ENCODE results near the gene KRTAP10-2.
"Not testable (repeated sequence)": the region's sequence is repeated elsewhere in the genome, so short reads cannot be mapped to it uniquely, and the experiment has no call there.

Gene KRTAP10-2

GRCh38 chr21:44581158-44581557, 29.9 kb upstream of the KRTAP10-2 start:
- Histone ChIP-seq H3K9me3 (ENCODE audit: control insufficient read depth, low read length) (peaks cover 8% of the 10 kb centered on the region), H3K4me1 (ENCODE audit: control insufficient read depth, insufficient read depth, low read length, poor library complexity, severe bottlenecking) (no peaks in the 10 kb centered on the region), H3K27ac (ENCODE audit: low read depth, low read length, severe bottlenecking) (no peak overlapping the region), H3K4me3 (ENCODE audit: extremely low read depth, insufficient read depth, low read length, poor library complexity, severe bottlenecking) (no peak overlapping the region), H3K36me3 (ENCODE audit: control insufficient read depth, insufficient read depth, low read length) (no peaks in the 10 kb centered on the region)
- no CpG with 5 or more reads among the region's 3 CpGs for WGBS, 2 experiments (ENCODE audit: insufficient coverage in 2 of 2)

- not testable (repeated sequence) for H3K4me1 ChIP-seq (ENCODE audit: control insufficient read depth, insufficient read depth, low read length, poor library complexity, severe bottlenecking); H3K9me3 ChIP-seq (ENCODE audit: control insufficient read depth, low read length); H3K36me3 ChIP-seq (ENCODE audit: control insufficient read depth, insufficient read depth, low read length); H3K4me3 ChIP-seq (ENCODE audit: extremely low read depth, insufficient read depth, low read length, poor library complexity, severe bottlenecking); H3K27ac ChIP-seq (ENCODE audit: low read depth, low read length, severe bottlenecking)
- WGBS, 2 experiments (ENCODE audit: insufficient coverage in 2 of 2): 81 to 88% methylated on average over 9 to 14 of the region's 19 CpGs
These were observed 29.0 kb upstream of the KRTAP10-2 start, which contains the start of gene KRTAP10-5 for GRCh38 chr21:44580231-44580821. TSS of gene KRTAP10-5 (minus strand) at chr21:44580604. CDS start at chr21:44580578, 26 bp downstream.

GRCh38 chr21:44579833-44580144, 28.5 kb upstream of the KRTAP10-2 start:
- no peak overlapping the region for H3K4me3 ChIP-seq (ENCODE audit: extremely low read depth, insufficient read depth, low read length, poor library complexity, severe bottlenecking)
- H3K9me3 ChIP-seq (ENCODE audit: control insufficient read depth, low read length): peaks cover 8% of the 10 kb centered on the region
- H3K36me3 ChIP-seq (ENCODE audit: control insufficient read depth, insufficient read depth, low read length): no peaks in the 10 kb centered on the region
- WGBS, 2 experiments (ENCODE audit: insufficient coverage in 2 of 2): 78 to 89% methylated on average over 7 of the region's 7 CpGs
- no peaks in the 10 kb centered on the region for H3K4me1 ChIP-seq (ENCODE audit: control insufficient read depth, insufficient read depth, low read length, poor library complexity, severe bottlenecking)
- H3K27ac ChIP-seq (ENCODE audit: low read depth, low read length, severe bottlenecking): no peak overlapping the region

DNA sequence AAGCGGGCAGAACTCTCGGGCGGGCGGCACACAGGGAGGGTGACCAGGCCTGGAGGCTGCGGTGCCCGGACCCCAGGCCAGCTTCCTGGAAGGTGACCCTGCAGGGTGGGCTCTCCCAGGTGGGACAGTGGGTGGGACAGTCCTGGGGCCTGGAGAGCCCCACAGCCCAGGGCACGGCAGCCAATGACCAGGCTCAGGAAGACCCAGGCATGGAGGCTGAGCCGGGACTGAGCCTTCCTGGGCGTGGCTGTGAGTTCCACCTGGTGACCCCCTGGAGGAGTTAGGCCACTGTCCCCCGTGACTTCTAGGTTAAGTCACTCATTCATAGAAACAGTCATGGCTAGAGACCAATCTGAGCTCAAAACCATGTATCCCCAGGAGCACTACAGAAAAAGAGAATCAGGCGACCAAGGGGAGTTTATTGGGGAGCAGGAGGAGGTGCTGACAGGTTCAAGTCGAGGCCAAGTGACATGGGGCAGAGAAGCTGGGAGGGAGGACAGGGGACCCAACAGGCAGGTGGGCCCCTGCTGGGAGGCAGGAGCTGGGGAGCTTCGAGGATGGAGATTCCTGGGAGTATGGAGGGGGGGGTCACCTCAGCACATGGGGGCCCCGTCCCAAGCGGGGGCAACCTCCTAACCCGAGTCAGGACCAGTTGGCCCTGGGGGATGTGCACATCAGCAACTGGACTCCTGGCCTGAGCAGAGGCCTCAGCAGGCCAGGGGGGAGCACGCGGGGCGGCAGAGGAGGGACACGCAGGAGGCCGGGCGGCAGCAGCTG, 27.9 kb upstream of the KRTAP10-2 start:
- H3K4me1 ChIP-seq (ENCODE audit: control insufficient read depth, insufficient read depth, low read length, poor library complexity, severe bottlenecking): no peaks in the 10 kb centered on the region
- no peak overlapping the region for H3K4me3 ChIP-seq (ENCODE audit: extremely low read depth, insufficient read depth, low read length, poor library complexity, severe bottlenecking)
- no peaks in the 10 kb centered on the region for H3K36me3 ChIP-seq (ENCODE audit: control insufficient read depth, insufficient read depth, low read length)
- no peak overlapping the region for H3K27ac ChIP-seq (ENCODE audit: low read depth, low read length, severe bottlenecking)
- 83 to 87% methylated on average over 7 to 15 of the region's 22 CpGs for WGBS, 2 experiments (ENCODE audit: insufficient coverage in 2 of 2)
- H3K9me3 ChIP-seq (ENCODE audit: control insufficient read depth, low read length): peaks cover 8% of the 10 kb centered on the region

DNA sequence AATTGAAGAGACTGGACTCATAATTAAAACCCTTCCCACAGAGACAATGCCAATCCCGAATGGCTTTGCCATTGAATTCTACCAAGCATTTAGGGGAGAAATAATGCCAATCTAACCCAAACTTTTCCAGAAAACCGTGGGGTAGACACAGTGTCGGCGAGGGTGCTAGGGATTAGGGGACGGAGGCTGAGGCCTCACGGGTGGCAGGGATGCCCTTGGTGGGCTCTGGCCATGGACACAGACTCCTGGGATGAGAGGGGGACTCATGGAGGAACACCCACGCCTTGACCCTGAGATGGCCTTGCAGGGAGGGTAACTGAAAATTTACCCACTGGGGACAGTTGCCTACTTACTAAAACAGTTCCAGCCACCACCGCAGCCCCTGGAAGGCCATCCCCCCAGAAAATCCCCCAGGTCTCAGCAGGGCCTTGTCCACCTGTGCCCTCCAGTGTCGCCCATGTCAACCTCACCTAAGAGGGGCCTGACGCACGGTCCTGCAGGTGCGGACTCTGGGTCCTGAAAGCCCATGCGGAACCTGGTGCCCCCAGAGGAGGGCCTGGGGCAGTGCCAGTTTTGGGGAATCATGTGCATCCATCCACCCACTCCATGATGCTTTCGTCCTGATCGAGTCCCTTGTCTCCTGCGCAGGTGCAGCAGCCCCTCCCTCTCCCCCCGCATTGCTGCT, 27.2 kb upstream of the KRTAP10-2 start:
- Histone ChIP-seq H3K4me3 (ENCODE audit: extremely low read depth, insufficient read depth, low read length, poor library complexity, severe bottlenecking) (no peak overlapping the region), H3K9me3 (ENCODE audit: control insufficient read depth, low read length) (peaks cover 8% of the 10 kb centered on the region), H3K4me1 (ENCODE audit: control insufficient read depth, insufficient read depth, low read length, poor library complexity, severe bottlenecking) (no peaks in the 10 kb centered on the region), H3K36me3 (ENCODE audit: control insufficient read depth, insufficient read depth, low read length) (no peaks in the 10 kb centered on the region), H3K27ac (ENCODE audit: low read depth, low read length, severe bottlenecking) (no peak overlapping the region)
- WGBS, 2 experiments (ENCODE audit: insufficient coverage in 2 of 2): 90 to 92% methylated on average over 12 to 15 of the region's 17 CpGs

DNA sequence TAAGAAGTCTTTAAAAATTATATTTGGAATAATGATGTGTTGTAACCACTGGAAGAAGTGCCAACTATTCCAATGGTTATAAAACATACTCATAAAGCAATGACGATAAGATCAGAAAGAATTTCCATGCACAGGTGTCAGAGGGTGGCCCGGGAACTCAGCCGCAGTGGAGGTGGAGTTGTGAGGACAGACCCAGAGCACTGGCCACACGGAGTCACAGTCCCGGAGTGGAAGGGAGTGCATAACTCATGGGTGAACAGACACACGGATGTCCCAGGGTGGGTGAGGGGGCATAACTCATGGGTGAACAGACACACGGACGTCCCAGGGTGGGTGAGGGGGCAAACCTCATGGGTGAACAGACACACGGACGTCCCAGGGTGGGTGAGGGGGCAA, 24.7 kb upstream of the KRTAP10-2 start:
- peaks cover 18% of the 10 kb centered on the region for H3K9me3 ChIP-seq (ENCODE audit: control insufficient read depth, low read length)
- 86 to 94% methylated on average over 6 of the region's 10 CpGs for WGBS, 2 experiments (ENCODE audit: insufficient coverage in 2 of 2)
- no peak overlapping the region for H3K27ac ChIP-seq (ENCODE audit: low read depth, low read length, severe bottlenecking)
- H3K36me3 ChIP-seq (ENCODE audit: control insufficient read depth, insufficient read depth, low read length): no peaks in the 10 kb centered on the region
- peaks cover 4% of the 10 kb centered on the region for H3K4me1 ChIP-seq (ENCODE audit: control insufficient read depth, insufficient read depth, low read length, poor library complexity, severe bottlenecking)
- no peak overlapping the region for H3K4me3 ChIP-seq (ENCODE audit: extremely low read depth, insufficient read depth, low read length, poor library complexity, severe bottlenecking)

- Histone ChIP-seq H3K9me3 (ENCODE audit: control insufficient read depth, low read length) (peaks cover 23% of the 10 kb centered on the region), H3K36me3 (ENCODE audit: control insufficient read depth, insufficient read depth, low read length) (no peaks in the 10 kb centered on the region), H3K27ac (ENCODE audit: low read depth, low read length, severe bottlenecking) (no peak overlapping the region), H3K4me1 (ENCODE audit: control insufficient read depth, insufficient read depth, low read length, poor library complexity, severe bottlenecking) (peaks cover 4% of the 10 kb centered on the region), H3K4me3 (ENCODE audit: extremely low read depth, insufficient read depth, low read length, poor library complexity, severe bottlenecking) (no peak overlapping the region)
- WGBS, 2 experiments (ENCODE audit: insufficient coverage in 2 of 2): 91 to 96% methylated on average over 19 to 20 of the region's 20 CpGs
These were observed 24.2 kb upstream of the KRTAP10-2 start for GRCh38 chr21:44575307-44576024.

- Histone ChIP-seq H3K4me1 (ENCODE audit: control insufficient read depth, insufficient read depth, low read length, poor library complexity, severe bottlenecking) (peaks cover 4% of the 10 kb centered on the region), H3K9me3 (ENCODE audit: control insufficient read depth, low read length) (peaks cover 27% of the 10 kb centered on the region), H3K27ac (ENCODE audit: low read depth, low read length, severe bottlenecking) (no peak overlapping the region), H3K36me3 (ENCODE audit: control insufficient read depth, insufficient read depth, low read length) (no peaks in the 10 kb centered on the region), H3K4me3 (ENCODE audit: extremely low read depth, insufficient read depth, low read length, poor library complexity, severe bottlenecking) (no peak overlapping the region)
- WGBS, 2 experiments (ENCODE audit: insufficient coverage in 2 of 2): 71 to 79% methylated on average over 20 to 21 of the region's 21 CpGs
These were observed 23.4 kb upstream of the KRTAP10-2 start for GRCh38 chr21:44574457-44575306.

GRCh38 chr21:44573630-44574456, 22.5 kb upstream of the KRTAP10-2 start, which contains the start of gene KRTAP10-4:
TSS of gene KRTAP10-4 (plus strand) at chr21:44573729. CDS start at chr21:44573759, 30 bp downstream.
- H3K4me1 ChIP-seq (ENCODE audit: control insufficient read depth, insufficient read depth, low read length, poor library complexity, severe bottlenecking); H3K4me3 ChIP-seq (ENCODE audit: extremely low read depth, insufficient read depth, low read length, poor library complexity, severe bottlenecking); H3K27ac ChIP-seq (ENCODE audit: low read depth, low read length, severe bottlenecking); H3K36me3 ChIP-seq (ENCODE audit: control insufficient read depth, insufficient read depth, low read length): not testable (repeated sequence)
- 82 to 84% methylated on average over 2 to 14 of the region's 25 CpGs for WGBS, 2 experiments (ENCODE audit: insufficient coverage in 2 of 2)
- H3K9me3 ChIP-seq (ENCODE audit: control insufficient read depth, low read length): peaks cover 27% of the 10 kb centered on the region
